ENCODE measurements around the gene STOML2. TPM values are rescaled to one million over a fixed set of nuclear protein-coding genes. Genes with fewer than 3 reads are reported as not detected.

Gene STOML2
- total RNA-seq, 5 donors from 2014 or later (not counting 1 experiment from before 2014, with no cell fraction given), result 35.8 to 58.2 (median 53.7) TPM

GRCh38 chr9:35114113-35114839, 11.3 kb upstream of the STOML2 start:
- Mint-ChIP-seq H3K4me1 (peaks cover 56 to 62% (median 61%) of the 10 kb centered on the region in 3 donors), H3K9me3 (no peaks in the 10 kb centered on the region), H3K36me3 (no peaks in the 10 kb centered on the region), H3K4me3 (peak overlapping the region; percentile 88 to 91 (median 90)), H3K27ac (peak overlapping the region; percentile 95 to 97), H3K27me3 (no peaks in the 10 kb centered on the region)
- DNase-seq (peak in 34 of 35 experiments; percentile 16 to 79 (median 50)), ATAC-seq (replicated peaks in 1 of 4) (peak in 3 of 4 experiments; percentile 5 to 15 (median 6))
- H3K27ac ChIP-seq (ENCODE audit: low read length), result peak overlapping the region; percentile 74
- no peaks in the 10 kb centered on the region for H3K9me3 ChIP-seq
- H3K36me3 ChIP-seq (ENCODE audit: control insufficient read depth in 2 of 2, extremely low read depth in 1 of 2, insufficient read depth in 1 of 2, low read length in 1 of 2), result no peaks in the 10 kb centered on the region
- no peaks in the 10 kb centered on the region for H3K27me3 ChIP-seq (replicated peaks in 1 of 2; ENCODE audit: control insufficient read depth in 2 of 2, extremely low read depth in 1 of 2, insufficient read depth in 2 of 2, low read length in 1 of 2)
- CTCF ChIA-PET, result interaction anchor here (0.6 to 3.0 kb wide), 9 partner anchors 11 to 920 kb away, joined by 3 to 12 read pairs (median 4); partner anchors contain the start of genes VCP (in 2 of the 2) and STOML2 (in 1 of the 2)
- POLR2A ChIA-PET, result interaction anchor here in 1 of 2 donors (0.5 to 1.1 kb wide), 2 partner anchors 11 to 596 kb away, joined by 3 to 5 read pairs; partner anchors contain the start of gene STOML2
- peak overlapping the region; percentile 68 to 81 for H3K4me3 ChIP-seq (ENCODE audit: control insufficient read depth in 1 of 2, extremely low read depth in 1 of 2, low read length in 1 of 2)
- 7% methylated on average over 2 of the region's 5 CpGs for WGBS (ENCODE audit: insufficient coverage)
- peaks cover 31 to 64% of the 10 kb centered on the region in 2 experiments for H3K4me1 ChIP-seq (ENCODE audit: control insufficient read depth in 1 of 2, extremely low read depth in 1 of 2, insufficient read depth in 2 of 2, low read length in 2 of 2)

- Mint-ChIP-seq H3K27ac (peak overlapping the region; percentile 86 to 94), H3K9me3 (no peaks in the 10 kb centered on the region), H3K27me3 (no peaks in the 10 kb centered on the region), H3K36me3 (no peaks in the 10 kb centered on the region), H3K4me3 (peak overlapping the region; percentile 71 to 79 (median 73)), H3K4me1 (peaks cover 56 to 62% (median 61%) of the 10 kb centered on the region in 3 donors)
- ChIA-PET POLR2A (interaction anchor here in 1 of 2 donors (1.0 kb wide), 1 partner anchor 9 kb away, joined by 5 read pairs; the partner anchor contains the start of gene STOML2), CTCF (interaction anchor here in 1 of 2 donors (0.8 kb wide), 1 partner anchor 9 kb away, joined by 4 read pairs; the partner anchor contains the start of gene STOML2)
- Histone ChIP-seq H3K36me3 (ENCODE audit: control insufficient read depth in 2 of 2, extremely low read depth in 1 of 2, insufficient read depth in 1 of 2, low read length in 1 of 2) (peaks cover 0 to 8% of the 10 kb centered on the region in 2 donors), H3K4me1 (ENCODE audit: control insufficient read depth in 1 of 2, extremely low read depth in 1 of 2, insufficient read depth in 2 of 2, low read length in 2 of 2) (peaks cover 31 to 64% of the 10 kb centered on the region in 2 experiments), H3K9me3 (no peaks in the 10 kb centered on the region), H3K27me3 (replicated peaks in 1 of 2; ENCODE audit: control insufficient read depth in 2 of 2, extremely low read depth in 1 of 2, insufficient read depth in 2 of 2, low read length in 1 of 2) (no peaks in the 10 kb centered on the region), H3K27ac (ENCODE audit: low read length) (peak overlapping the region; percentile 78), H3K4me3 (ENCODE audit: control insufficient read depth in 1 of 2, extremely low read depth in 1 of 2, low read length in 1 of 2) (no peak overlapping the region)
- no CpG with 5 or more reads among the region's 3 CpGs for WGBS (ENCODE audit: insufficient coverage)
- ATAC-seq (replicated peaks in 1 of 4) (no peak), DNase-seq (no peak)
Observed at GRCh38 chr9:35112257-35113020, 9.5 kb upstream of the STOML2 start.

GRCh38 chr9:35111001-35111933, 8.3 kb upstream of the STOML2 start:
- Mint-ChIP-seq H3K9me3 (no peaks in the 10 kb centered on the region), H3K4me3 (peak overlapping the region; percentile 71 to 79 (median 73)), H3K27me3 (no peaks in the 10 kb centered on the region), H3K4me1 (peaks cover 47 to 57% (median 54%) of the 10 kb centered on the region in 3 donors), H3K27ac (peak overlapping the region; percentile 86 to 94), H3K36me3 (no peaks in the 10 kb centered on the region)
- Histone ChIP-seq H3K4me3 (ENCODE audit: control insufficient read depth in 1 of 2, extremely low read depth in 1 of 2, low read length in 1 of 2) (peak overlapping the region; percentile 61 to 71), H3K27ac (ENCODE audit: low read length) (peak overlapping the region; percentile 78), H3K36me3 (ENCODE audit: control insufficient read depth in 2 of 2, extremely low read depth in 1 of 2, insufficient read depth in 1 of 2, low read length in 1 of 2) (peaks cover 5 to 18% of the 10 kb centered on the region in 2 donors), H3K27me3 (replicated peaks in 1 of 2; ENCODE audit: control insufficient read depth in 2 of 2, extremely low read depth in 1 of 2, insufficient read depth in 2 of 2, low read length in 1 of 2) (no peaks in the 10 kb centered on the region), H3K4me1 (ENCODE audit: control insufficient read depth in 1 of 2, extremely low read depth in 1 of 2, insufficient read depth in 2 of 2, low read length in 2 of 2) (peaks cover 27 to 56% of the 10 kb centered on the region in 2 experiments), H3K9me3 (no peaks in the 10 kb centered on the region)
- DNase-seq, result peak; percentile 87 to 97 (median 95)
- WGBS (ENCODE audit: insufficient coverage), result 3% methylated on average over 56 of the region's 57 CpGs
- ChIA-PET POLR2A (interaction anchor here in 1 of 2 donors (0.5 kb wide), 1 partner anchor 836 kb away, joined by 4 read pairs; no protein-coding TSS in a partner anchor), CTCF (interaction anchor here in 1 of 2 donors (0.8 kb wide), 1 partner anchor 8 kb away, joined by 4 read pairs; the partner anchor contains the start of gene STOML2)
- ATAC-seq (replicated peaks in 1 of 4), result peak; percentile 77 to 81 (median 80)

- no peaks in the 10 kb centered on the region for H3K27me3 Mint-ChIP-seq
- H3K4me3 Mint-ChIP-seq, result peak overlapping the region; percentile 71 to 79 (median 73)
- peak overlapping the region; percentile 60 for H3K27ac ChIP-seq (ENCODE audit: low read length)
- POLR2A ChIA-PET, result no interaction called here
- peaks cover 5% of the 10 kb centered on the region for H3K36me3 Mint-ChIP-seq
- 100% methylated on average over 1 of the region's 3 CpGs for WGBS (ENCODE audit: insufficient coverage)
- H3K4me3 ChIP-seq (ENCODE audit: control insufficient read depth in 1 of 2, extremely low read depth in 1 of 2, low read length in 1 of 2), result peak overlapping the region in 1 of 2 donors; percentile 71
- no peaks in the 10 kb centered on the region for H3K27me3 ChIP-seq (replicated peaks in 1 of 2; ENCODE audit: control insufficient read depth in 2 of 2, extremely low read depth in 1 of 2, insufficient read depth in 2 of 2, low read length in 1 of 2)
- DNase-seq, result no peak
- peaks cover 38 to 51% (median 48%) of the 10 kb centered on the region in 3 donors for H3K4me1 Mint-ChIP-seq
- no peaks in the 10 kb centered on the region for H3K9me3 Mint-ChIP-seq
- H3K36me3 ChIP-seq (ENCODE audit: control insufficient read depth in 2 of 2, extremely low read depth in 1 of 2, insufficient read depth in 1 of 2, low read length in 1 of 2), result peaks cover 5 to 25% of the 10 kb centered on the region in 2 donors
- no peaks in the 10 kb centered on the region for H3K9me3 ChIP-seq
- CTCF ChIA-PET, result interaction anchor here in 1 of 2 donors (0.5 kb wide), 1 partner anchor 148 kb away, joined by 3 read pairs; no protein-coding TSS in a partner anchor
- H3K27ac Mint-ChIP-seq, result peak overlapping the region in 1 of 2 donors; percentile 86
- ATAC-seq (replicated peaks in 1 of 4), result no peak
- peaks cover 26 to 49% of the 10 kb centered on the region in 2 experiments for H3K4me1 ChIP-seq (ENCODE audit: control insufficient read depth in 1 of 2, extremely low read depth in 1 of 2, insufficient read depth in 2 of 2, low read length in 2 of 2)
Observed at GRCh38 chr9:35110327-35110761, 7.4 kb upstream of the STOML2 start.

DNA sequence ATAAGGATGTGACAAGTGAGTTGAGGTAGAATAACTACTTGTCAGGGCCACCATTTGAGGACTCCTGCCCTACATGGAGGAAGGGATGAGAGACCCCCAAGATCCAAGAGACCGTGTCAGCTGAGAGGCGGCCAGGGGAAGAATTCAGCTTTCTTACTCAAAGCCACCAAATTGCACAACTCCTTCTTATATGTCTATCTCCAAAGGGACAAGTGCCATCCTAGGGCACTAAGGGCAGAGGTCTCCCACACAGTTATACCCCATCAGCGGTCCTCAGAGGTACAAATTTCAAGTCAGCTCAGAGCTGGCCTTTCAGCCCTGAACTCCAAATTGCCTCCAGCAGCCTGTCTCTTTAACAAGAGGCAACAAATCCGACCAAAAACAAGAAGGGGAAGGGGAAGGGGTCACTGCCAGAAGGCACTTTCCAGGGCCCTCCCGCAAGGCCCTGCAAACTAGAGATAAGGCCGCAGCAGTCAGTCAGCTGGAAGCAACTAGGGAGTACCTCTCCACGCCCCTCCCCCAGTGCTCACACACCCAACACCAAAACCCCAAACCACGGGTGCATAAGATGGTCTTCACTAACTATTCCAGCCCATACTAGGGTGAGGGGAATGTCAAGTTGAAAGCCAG, 6.1 kb upstream of the STOML2 start:
- no peak overlapping the region for H3K4me3 ChIP-seq (ENCODE audit: control insufficient read depth in 1 of 2, extremely low read depth in 1 of 2, low read length in 1 of 2)
- Mint-ChIP-seq H3K36me3 (peaks cover 5% of the 10 kb centered on the region), H3K4me1 (peaks cover 29 to 38% (median 35%) of the 10 kb centered on the region in 3 donors), H3K27ac (no peak overlapping the region), H3K9me3 (no peaks in the 10 kb centered on the region), H3K27me3 (no peaks in the 10 kb centered on the region), H3K4me3 (no peak overlapping the region)
- ATAC-seq (replicated peaks in 1 of 4), result no peak
- no peak for DNase-seq
- 13% methylated on average over 1 of the region's 8 CpGs for WGBS (ENCODE audit: insufficient coverage)
- POLR2A ChIA-PET, result no interaction called here
- no peaks in the 10 kb centered on the region for H3K9me3 ChIP-seq
- H3K27ac ChIP-seq (ENCODE audit: low read length), result no peak overlapping the region
- peaks cover 14 to 36% of the 10 kb centered on the region in 2 experiments for H3K4me1 ChIP-seq (ENCODE audit: control insufficient read depth in 1 of 2, extremely low read depth in 1 of 2, insufficient read depth in 2 of 2, low read length in 2 of 2)
- peaks cover 5 to 35% of the 10 kb centered on the region in 2 donors for H3K36me3 ChIP-seq (ENCODE audit: control insufficient read depth in 2 of 2, extremely low read depth in 1 of 2, insufficient read depth in 1 of 2, low read length in 1 of 2)
- CTCF ChIA-PET, result interaction anchor here in 1 of 2 donors (0.6 to 1.4 kb wide), 3 partner anchors 57 to 691 kb away, joined by 3 to 6 read pairs (median 3); no protein-coding TSS in a partner anchor
- no peaks in the 10 kb centered on the region for H3K27me3 ChIP-seq (replicated peaks in 1 of 2; ENCODE audit: control insufficient read depth in 2 of 2, extremely low read depth in 1 of 2, insufficient read depth in 2 of 2, low read length in 1 of 2)

Measured in T-cell (primary cell).